Tibial nerve (tissue), 4 donors: ENCODE data around the gene HNF4A. TPM values are rescaled to one million over a fixed set of nuclear protein-coding genes. Genes with fewer than 3 reads are reported as not detected.

Source experiments
- DNase-seq, 2 donors: peaks; one replicate each; pipeline ENCODE4 v3.0.0-alpha.2; 2019; ENCODE audit warnings: low spot score in 2 of 2
- H3K27ac ChIP-seq, 4 donors: fragments of 200-600 bp; sonication (generic) in 3 of 4; one replicate each; pipeline ENCODE4 v1.5.1; 2017 to 2019; ENCODE audit warnings: mild to moderate bottlenecking in 1 of 4
- H3K27me3 ChIP-seq, 2 donors: fragments of 200-600 bp; sonication (generic) in 1 of 2; one replicate each; pipeline versions ENCODE4 v1.5.1 to v1.6.0; 2017 to 2019
- H3K36me3 ChIP-seq, 3 donors: fragments of 200-600 bp; sonication (generic); one replicate each; pipeline ENCODE4 v1.5.1; 2018 to 2019
- H3K4me1 ChIP-seq, 4 donors: fragments of 200-600 bp; sonication (generic) in 3 of 4; one replicate each; pipeline ENCODE4 v1.5.1; 2017 to 2019
- H3K4me3 ChIP-seq, 4 donors: fragments of 200-600 bp; sonication (generic) in 3 of 4; one replicate each; pipeline ENCODE4 v1.5.1; 2017 to 2019; ENCODE audit warnings: mild to moderate bottlenecking in 1 of 4, moderate library complexity in 1 of 4
- H3K9me3 ChIP-seq, 4 donors: fragments of 200-600 bp; sonication (generic) in 3 of 4; one replicate each; pipeline ENCODE4 v1.5.1; 2017 to 2019
- EP300 ChIP-seq, 2 donors: sonication (generic); formaldehyde crosslinking; IDR thresholded peaks; one replicate each; pipeline ENCODE4 v1.6.1; 2017; ENCODE audit warnings: antibody characterized with exemption in 2 of 2, mild to moderate bottlenecking in 1 of 2
- POLR2A ChIP-seq, 2 donors: fragments of 450-650 bp; IDR thresholded peaks; one replicate each; pipeline ENCODE4 v1.6.1; 2017; ENCODE audit warnings: antibody characterized with exemption in 2 of 2, mild to moderate bottlenecking in 2 of 2, moderate library complexity in 2 of 2
- WGBS, 2 donors: methylation state at CpG; one replicate each; pipeline ENCODE4 v1.1.5; 2018; 5-methylcytosine and 5-hydroxymethylcytosine counted together
- total RNA-seq, 4 donors: library from RNA; depleted of rRNA; stranded (reverse); fragments of >200 nt; gene quantifications; one replicate each; pipeline ENCODE4 v1.1.0, GENCODE V29; 2016
- TF ChIP-seq, protein P1 (sequence below), 5 experiments: fragments of 200-600 bp in 3 of 5; fragments of 450-650 bp in 2 of 5; sonication (generic) in 3 of 5; IDR thresholded peaks; one replicate each; pipeline ENCODE4 v1.5.1; 2016 to 2019; ENCODE audit warnings: antibody characterized with exemption in 5 of 5, mild to moderate bottlenecking in 3 of 5, moderate library complexity in 2 of 5

The HNF4A gene
- total RNA-seq, 4 donors from 2014 or later: not detected

DNA sequence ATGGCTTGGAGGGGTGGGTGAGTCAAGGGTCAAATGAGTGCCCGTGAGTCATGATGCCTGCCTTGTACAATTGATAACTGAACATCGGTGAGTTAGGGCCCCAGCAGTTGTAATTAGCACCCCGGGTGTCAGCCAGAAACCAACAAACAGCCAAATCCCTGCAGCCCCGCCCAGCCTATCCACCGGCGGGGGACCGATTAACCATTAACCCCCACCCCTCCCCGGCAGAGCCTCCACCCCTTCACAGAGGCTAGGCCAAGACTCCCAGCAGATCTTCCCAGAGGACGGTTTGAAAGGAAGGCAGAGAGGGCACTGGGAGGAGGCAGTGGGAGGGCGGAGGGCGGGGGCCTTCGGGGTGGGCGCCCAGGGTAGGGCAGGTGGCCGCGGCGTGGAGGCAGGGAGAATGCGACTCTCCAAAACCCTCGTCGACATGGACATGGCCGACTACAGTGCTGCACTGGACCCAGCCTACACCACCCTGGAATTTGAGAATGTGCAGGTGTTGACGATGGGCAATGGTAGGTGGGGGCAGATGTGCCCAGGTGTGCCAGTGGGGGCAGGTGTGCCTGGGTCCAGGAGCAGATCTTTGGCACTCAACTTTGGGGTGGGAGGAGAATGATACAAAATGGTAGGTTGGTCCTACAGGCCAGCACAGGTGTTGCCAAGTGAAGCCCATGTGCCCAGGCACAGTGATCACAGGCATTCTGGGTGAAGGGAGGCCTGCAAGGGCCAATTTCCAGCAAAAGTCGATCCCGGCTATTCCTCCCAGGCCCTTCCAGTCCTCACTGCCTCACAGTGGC is 45.7 kb downstream of the HNF4A start:
- H3K27me3 ChIP-seq: peaks cover 0 to 12% of the 10 kb centered on the region in 2 donors

DNA sequence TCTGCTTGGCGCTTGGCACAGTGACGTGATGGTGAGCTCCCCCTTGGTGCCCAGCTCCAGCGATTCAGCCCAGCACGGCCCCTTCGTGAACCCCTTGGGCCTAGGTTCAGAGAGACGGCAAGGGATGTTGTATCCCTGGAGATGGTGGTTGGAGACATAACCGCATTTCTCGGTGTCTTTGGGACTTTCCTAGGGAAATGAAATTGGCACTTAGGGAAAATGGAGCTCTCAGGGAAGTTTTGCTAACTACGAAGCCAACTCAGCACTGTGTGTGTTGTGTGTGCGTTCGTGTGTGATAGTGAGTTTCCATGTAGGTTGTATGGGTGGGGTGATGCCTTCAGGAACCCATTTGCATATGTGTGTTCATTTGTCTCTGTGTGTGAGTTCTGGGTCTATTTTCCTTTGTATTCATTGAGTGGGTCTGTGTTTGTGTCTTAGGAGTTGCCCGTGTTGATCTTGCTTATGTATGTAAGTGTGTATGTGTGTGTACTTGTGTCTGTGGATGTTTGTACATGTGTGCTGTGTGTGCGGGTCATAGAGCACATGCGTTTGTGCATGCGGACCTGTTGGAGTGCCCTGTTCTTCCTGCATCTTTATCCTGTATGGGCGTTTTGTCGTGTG is 46.4 kb downstream of the HNF4A start:
- Histone ChIP-seq H3K27me3 (peaks cover 0 to 9% of the 10 kb centered on the region in 2 donors), H3K4me3 (peak overlapping the region in 1 of 4 donors; percentile 11), H3K4me1 (no peaks in the 10 kb centered on the region), H3K9me3 (no peaks in the 10 kb centered on the region), H3K36me3 (no peaks in the 10 kb centered on the region), H3K27ac (peak overlapping the region in 1 of 4 donors; percentile 67)
- WGBS, 2 donors: 82 to 83% methylated on average over 17 of the region's 17 CpGs
- DNase-seq: no peak
- TF ChIP-seq EP300 (IDR thresholded peaks at IDR 0.05): no peak
- TF ChIP-seq POLR2A (IDR thresholded peaks at IDR 0.05): no peak
- TF ChIP-seq, protein P1, sequence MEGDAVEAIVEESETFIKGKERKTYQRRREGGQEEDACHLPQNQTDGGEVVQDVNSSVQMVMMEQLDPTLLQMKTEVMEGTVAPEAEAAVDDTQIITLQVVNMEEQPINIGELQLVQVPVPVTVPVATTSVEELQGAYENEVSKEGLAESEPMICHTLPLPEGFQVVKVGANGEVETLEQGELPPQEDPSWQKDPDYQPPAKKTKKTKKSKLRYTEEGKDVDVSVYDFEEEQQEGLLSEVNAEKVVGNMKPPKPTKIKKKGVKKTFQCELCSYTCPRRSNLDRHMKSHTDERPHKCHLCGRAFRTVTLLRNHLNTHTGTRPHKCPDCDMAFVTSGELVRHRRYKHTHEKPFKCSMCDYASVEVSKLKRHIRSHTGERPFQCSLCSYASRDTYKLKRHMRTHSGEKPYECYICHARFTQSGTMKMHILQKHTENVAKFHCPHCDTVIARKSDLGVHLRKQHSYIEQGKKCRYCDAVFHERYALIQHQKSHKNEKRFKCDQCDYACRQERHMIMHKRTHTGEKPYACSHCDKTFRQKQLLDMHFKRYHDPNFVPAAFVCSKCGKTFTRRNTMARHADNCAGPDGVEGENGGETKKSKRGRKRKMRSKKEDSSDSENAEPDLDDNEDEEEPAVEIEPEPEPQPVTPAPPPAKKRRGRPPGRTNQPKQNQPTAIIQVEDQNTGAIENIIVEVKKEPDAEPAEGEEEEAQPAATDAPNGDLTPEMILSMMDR (IDR thresholded peaks at IDR 0.05): no peak

More for the DNA sequence above, 45.7 kb downstream of the HNF4A start:
- TF ChIP-seq POLR2A (IDR thresholded peaks at IDR 0.05): no peak
- TF ChIP-seq EP300 (IDR thresholded peaks at IDR 0.05): no peak
- TF ChIP-seq, protein P1 (IDR thresholded peaks at IDR 0.05): no peak
- Histone ChIP-seq H3K4me3 (peak overlapping the region in 1 of 4 donors; percentile 11), H3K4me1 (no peaks in the 10 kb centered on the region), H3K27ac (peak overlapping the region in 1 of 4 donors; percentile 67), H3K9me3 (no peaks in the 10 kb centered on the region), H3K36me3 (no peaks in the 10 kb centered on the region)
- DNase-seq: no peak
- WGBS, 2 donors: 55 to 73% methylated on average over 17 to 23 of the region's 23 CpGs

DNA sequence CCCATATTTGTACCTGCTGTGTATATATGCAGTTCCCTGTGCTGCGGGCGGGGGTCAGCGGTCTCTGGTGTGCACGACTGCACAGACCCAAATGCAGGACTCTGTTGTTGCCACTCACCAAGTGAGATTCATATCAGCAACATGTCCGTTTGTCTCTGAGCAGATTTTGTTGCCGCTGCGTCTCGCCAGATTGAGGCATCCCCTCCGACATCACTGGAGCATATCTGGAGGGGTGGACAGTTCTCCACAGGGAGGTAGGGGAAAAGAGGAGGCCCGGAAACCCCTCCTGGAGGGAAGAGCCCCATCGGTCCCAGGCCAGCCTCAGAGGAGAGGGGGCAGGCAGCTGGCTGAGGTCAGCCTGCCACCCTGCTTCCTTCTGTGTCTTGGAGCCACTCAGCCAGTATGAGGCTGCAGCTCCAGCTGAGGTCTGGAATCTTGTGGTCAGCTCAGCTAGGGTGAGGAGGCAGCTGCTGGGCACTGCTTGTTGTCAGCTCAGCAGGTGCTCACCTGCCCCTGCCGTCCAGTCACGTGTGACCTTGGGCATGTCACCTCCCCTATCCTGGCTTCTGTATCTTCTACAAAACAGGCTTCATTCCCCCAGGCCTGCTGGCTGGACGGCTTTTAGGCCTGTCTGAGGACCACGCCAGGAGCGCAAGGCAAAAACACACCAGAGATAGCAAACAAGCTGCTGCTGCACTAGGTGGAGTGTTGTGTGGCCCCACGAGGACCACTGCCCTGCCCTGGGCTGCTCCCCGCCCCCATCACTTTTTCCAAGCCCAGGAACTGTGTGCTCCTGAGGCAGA is 47.1 kb downstream of the HNF4A start:
- WGBS, 2 donors: 75 to 77% methylated on average over 17 to 18 of the region's 18 CpGs

DNA sequence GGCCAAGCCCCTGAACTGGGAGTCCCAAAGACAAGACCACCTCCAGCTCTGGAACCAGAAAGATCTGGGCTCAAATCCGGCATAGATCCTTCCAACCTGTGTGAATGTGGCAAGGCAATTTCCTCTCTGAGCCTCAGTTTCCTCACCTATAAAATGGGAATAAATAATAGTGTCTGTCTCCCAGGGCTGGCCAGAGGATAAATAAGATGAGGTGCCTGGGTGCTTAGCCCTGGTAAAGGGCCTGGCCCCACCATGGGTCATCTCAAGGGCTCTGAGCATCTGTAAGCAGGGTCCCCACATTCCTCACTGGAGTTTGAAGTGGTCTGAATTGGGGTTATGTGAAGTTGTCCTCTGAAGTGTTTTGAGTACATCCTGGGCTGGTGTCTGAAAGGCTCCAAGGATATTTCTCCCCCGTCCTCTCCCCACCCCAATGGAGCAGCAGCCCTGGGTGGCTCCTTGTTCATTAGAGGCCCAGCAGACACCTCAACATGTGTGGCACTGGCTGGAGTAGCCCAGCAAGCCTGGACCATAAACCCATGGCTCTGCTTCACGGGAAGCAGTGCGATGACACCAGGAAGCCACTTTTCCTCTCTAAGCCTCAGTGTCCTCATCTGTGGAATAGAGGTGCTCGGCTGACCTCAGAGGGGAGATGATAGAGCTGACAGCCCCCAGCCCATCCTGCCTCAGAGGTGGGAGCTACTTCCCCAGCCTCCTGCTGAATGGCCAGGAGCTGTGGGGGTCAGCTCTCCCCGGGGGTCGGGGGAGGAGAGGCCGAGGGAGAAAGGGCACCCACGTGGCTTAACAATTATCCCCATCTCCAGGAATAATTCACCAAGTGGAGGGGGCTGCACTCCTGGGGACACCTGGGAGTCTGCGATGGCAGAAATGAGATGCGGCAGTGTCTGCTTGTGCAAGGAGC is 48.0 kb downstream of the HNF4A start:
- Histone ChIP-seq H3K9me3 (no peaks in the 10 kb centered on the region), H3K27ac (no peak overlapping the region), H3K4me3 (no peak overlapping the region), H3K36me3 (no peaks in the 10 kb centered on the region), H3K27me3 (peaks cover 0 to 9% of the 10 kb centered on the region in 2 donors), H3K4me1 (no peaks in the 10 kb centered on the region)
- TF ChIP-seq, protein P1 (IDR thresholded peaks at IDR 0.05): no peak
- TF ChIP-seq POLR2A (IDR thresholded peaks at IDR 0.05): no peak
- 59 to 62% methylated on average over 5 to 11 of the region's 11 CpGs for WGBS, 2 donors
- DNase-seq: no peak

More for the DNA sequence above, 47.1 kb downstream of the HNF4A start:
- Histone ChIP-seq H3K4me1 (no peaks in the 10 kb centered on the region), H3K9me3 (no peaks in the 10 kb centered on the region), H3K4me3 (peak overlapping the region in 1 of 4 donors; percentile 21), H3K27ac (peak overlapping the region in 1 of 4 donors; percentile 67), H3K36me3 (no peaks in the 10 kb centered on the region), H3K27me3 (peaks cover 0 to 9% of the 10 kb centered on the region in 2 donors)
- TF ChIP-seq, protein P1 (IDR thresholded peaks at IDR 0.05): no peak
- TF ChIP-seq POLR2A (IDR thresholded peaks at IDR 0.05) (no peak), EP300 (IDR thresholded peaks at IDR 0.05) (no peak)
- no peak for DNase-seq
